ENCODE measurements around the gene SUCLG2. TPM values are rescaled to one million over a fixed set of nuclear protein-coding genes. Genes with fewer than 3 reads are reported as not detected.

The SUCLG2 gene
- total and polyA plus RNA-seq, 4 donors, result 34.3 to 68.4 (median 44.3) TPM

DNA sequence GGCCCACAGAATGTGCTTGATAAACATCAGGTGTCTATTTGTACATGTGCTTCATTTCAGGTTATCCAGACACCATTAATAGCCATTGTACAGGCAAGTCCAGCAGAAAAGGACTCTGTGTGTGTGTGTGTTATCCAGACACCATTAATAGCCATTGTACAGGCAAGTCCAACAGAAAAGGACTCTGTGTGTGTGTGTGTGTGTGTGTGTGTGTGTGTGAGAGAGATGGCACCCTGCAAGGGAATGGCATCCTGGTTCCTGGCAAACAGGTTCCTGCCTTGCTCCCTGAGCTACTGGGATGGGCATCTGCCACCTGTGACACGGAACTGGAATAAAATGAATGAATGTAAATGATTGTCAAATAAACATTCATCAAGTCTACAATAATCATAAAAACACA is 11.7 kb downstream of the SUCLG2 start:
- no peak for TF ChIP-seq CTCF (IDR thresholded peaks at IDR 0.05; ENCODE audit: control extremely low read depth, extremely low read depth)
- Histone ChIP-seq H3K4me3 (no peak overlapping the region), H3K9me3 (ENCODE audit: control insufficient read depth in 4 of 4, insufficient read depth in 3 of 4, low read length in 3 of 4) (no peaks in the 10 kb centered on the region), H3K9ac (ENCODE audit: insufficient read depth in 1 of 2, low read length in 2 of 2) (no peak overlapping the region), H3K27ac (ENCODE audit: low read depth in 1 of 2, low read length in 1 of 2) (no peak overlapping the region), H3K4me1 (ENCODE audit: control insufficient read depth in 5 of 5, insufficient read depth in 5 of 5, low read length in 5 of 5) (peaks cover 0 to 12% (median 0%) of the 10 kb centered on the region in 5 donors), H3K36me3 (ENCODE audit: control insufficient read depth in 4 of 4, insufficient read depth in 4 of 4, low read length in 4 of 4) (peaks cover 0 to 6% (median 0%) of the 10 kb centered on the region in 4 donors), H3K27me3 (ENCODE audit: control insufficient read depth in 3 of 3, insufficient read depth in 3 of 3, low read length in 2 of 3) (no peaks in the 10 kb centered on the region)
- WGBS, 2 donors, result 96 to 100% methylated on average over 1 of the region's 1 CpG
- no peak for ATAC-seq (ENCODE audit: insufficient read depth, low FRiP score)
- DNase-seq, result no peak

DNA sequence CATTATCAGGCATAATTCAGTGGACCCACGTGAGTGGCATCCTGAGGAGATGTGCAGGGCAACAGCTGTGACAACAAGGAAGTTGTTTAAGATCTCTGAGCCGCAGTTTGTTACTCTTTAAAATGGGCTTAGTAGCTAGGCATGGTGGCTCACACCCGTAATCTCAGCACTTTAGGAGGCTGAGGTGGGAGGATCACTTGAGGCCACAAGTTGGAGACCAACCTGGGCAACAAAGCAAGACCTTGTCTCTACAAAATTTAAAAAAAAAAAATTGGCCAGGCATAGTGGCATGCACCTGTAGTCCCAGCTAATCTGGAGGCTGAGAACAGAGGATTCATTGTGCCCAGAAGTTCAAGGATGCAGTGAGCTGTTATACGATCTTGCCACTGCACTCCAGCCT is 12.2 kb downstream of the SUCLG2 start:
- WGBS, 2 donors, result 96 to 97% methylated on average over 4 of the region's 4 CpGs
- Histone ChIP-seq H3K9me3 (ENCODE audit: control insufficient read depth in 4 of 4, insufficient read depth in 3 of 4, low read length in 3 of 4) (no peaks in the 10 kb centered on the region), H3K27ac (ENCODE audit: low read depth in 1 of 2, low read length in 1 of 2) (no peak overlapping the region), H3K36me3 (ENCODE audit: control insufficient read depth in 4 of 4, insufficient read depth in 4 of 4, low read length in 4 of 4) (peaks cover 0 to 6% (median 0%) of the 10 kb centered on the region in 4 donors), H3K4me1 (ENCODE audit: control insufficient read depth in 5 of 5, insufficient read depth in 5 of 5, low read length in 5 of 5) (peaks cover 0 to 12% (median 0%) of the 10 kb centered on the region in 5 donors), H3K4me3 (no peak overlapping the region), H3K9ac (ENCODE audit: insufficient read depth in 1 of 2, low read length in 2 of 2) (no peak overlapping the region), H3K27me3 (ENCODE audit: control insufficient read depth in 3 of 3, insufficient read depth in 3 of 3, low read length in 2 of 3) (no peaks in the 10 kb centered on the region)
- ATAC-seq (ENCODE audit: insufficient read depth, low FRiP score) (no peak), DNase-seq (no peak)
- TF ChIP-seq CTCF (IDR thresholded peaks at IDR 0.05; ENCODE audit: control extremely low read depth, extremely low read depth), result no peak

DNA sequence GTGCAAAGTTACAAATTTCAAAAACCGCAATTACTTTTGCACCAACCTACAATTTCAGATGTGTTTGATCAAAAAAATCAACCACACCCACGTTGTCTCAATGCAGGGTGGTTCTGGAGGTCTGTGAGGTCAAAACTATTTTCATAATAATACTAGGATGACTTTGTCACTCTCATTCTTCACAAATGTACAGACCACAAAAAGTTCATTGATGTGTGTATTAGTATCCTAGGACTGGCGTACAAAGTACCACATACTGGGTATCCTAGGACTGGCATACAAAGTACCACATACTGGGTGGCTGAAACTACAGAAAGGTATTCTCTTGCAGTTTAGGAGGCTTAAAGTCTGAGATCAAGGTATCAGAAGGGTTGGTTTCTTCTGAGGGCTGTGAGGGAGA is 13.0 kb downstream of the SUCLG2 start:
- TF ChIP-seq CTCF (IDR thresholded peaks at IDR 0.05; ENCODE audit: control extremely low read depth, extremely low read depth), result no peak
- 90 to 99% methylated on average over 3 of the region's 3 CpGs for WGBS, 2 donors
- Histone ChIP-seq H3K27ac (ENCODE audit: low read depth in 1 of 2, low read length in 1 of 2) (no peak overlapping the region), H3K27me3 (ENCODE audit: control insufficient read depth in 3 of 3, insufficient read depth in 3 of 3, low read length in 2 of 3) (no peaks in the 10 kb centered on the region), H3K9me3 (ENCODE audit: control insufficient read depth in 4 of 4, insufficient read depth in 3 of 4, low read length in 3 of 4) (no peaks in the 10 kb centered on the region), H3K9ac (ENCODE audit: insufficient read depth in 1 of 2, low read length in 2 of 2) (no peak overlapping the region), H3K4me3 (no peak overlapping the region), H3K4me1 (ENCODE audit: control insufficient read depth in 5 of 5, insufficient read depth in 5 of 5, low read length in 5 of 5) (peaks cover 0 to 12% (median 0%) of the 10 kb centered on the region in 5 donors), H3K36me3 (ENCODE audit: control insufficient read depth in 4 of 4, insufficient read depth in 4 of 4, low read length in 4 of 4) (peaks cover 0 to 6% (median under 1%) of the 10 kb centered on the region in 4 donors)
- no peak for DNase-seq
- no peak for ATAC-seq (ENCODE audit: insufficient read depth, low FRiP score)

GRCh38 chr3:67640023-67640660 is 14.3 kb downstream of the SUCLG2 start:
- Histone ChIP-seq H3K27me3 (ENCODE audit: control insufficient read depth in 3 of 3, insufficient read depth in 3 of 3, low read length in 2 of 3) (no peaks in the 10 kb centered on the region), H3K4me1 (ENCODE audit: control insufficient read depth in 5 of 5, insufficient read depth in 5 of 5, low read length in 5 of 5) (peaks cover 0 to 20% (median 0%) of the 10 kb centered on the region in 5 donors), H3K27ac (ENCODE audit: low read depth in 1 of 2, low read length in 1 of 2) (no peak overlapping the region), H3K36me3 (ENCODE audit: control insufficient read depth in 4 of 4, insufficient read depth in 4 of 4, low read length in 4 of 4) (peaks cover 0 to 6% (median under 1%) of the 10 kb centered on the region in 4 donors), H3K4me3 (no peak overlapping the region), H3K9me3 (ENCODE audit: control insufficient read depth in 4 of 4, insufficient read depth in 3 of 4, low read length in 3 of 4) (no peaks in the 10 kb centered on the region), H3K9ac (ENCODE audit: insufficient read depth in 1 of 2, low read length in 2 of 2) (no peak overlapping the region)
- no peak for DNase-seq
- no peak for ATAC-seq (ENCODE audit: insufficient read depth, low FRiP score)
- no peak for TF ChIP-seq CTCF (IDR thresholded peaks at IDR 0.05; ENCODE audit: control extremely low read depth, extremely low read depth)
- WGBS, 2 donors, result 89 to 97% methylated on average over 6 of the region's 6 CpGs
